Body of pancreas (tissue), 4 donors: ENCODE results near the gene PRTFDC1.

Experiments
- CTCF ChIP-seq, 7 experiments: fragments of 450-650 bp in 4 of 7; fragments of 200-600 bp in 3 of 7; sonication (generic) in 3 of 7; IDR thresholded peaks; one replicate each; pipeline ENCODE4 v1.5.1; 2016 to 2019; ENCODE audit warnings: antibody characterized with exemption in 7 of 7
- POLR2A ChIP-seq, 3 donors: fragments of 450-650 bp; IDR thresholded peaks; one replicate each; pipeline ENCODE4 v1.6.1; 2016; ENCODE audit warnings: antibody characterized with exemption in 3 of 3, mild to moderate bottlenecking in 2 of 3

- TF ChIP-seq POLR2A (IDR thresholded peaks at IDR 0.05) (no peak), CTCF (IDR thresholded peaks at IDR 0.05) (no peak)
Measured at GRCh38 chr10:24906372-24906771, 46.0 kb downstream of the PRTFDC1 start.
